ENCODE measurements around the gene KATNIP. TPM values are rescaled to one million over a fixed set of nuclear protein-coding genes. Genes with fewer than 3 reads are reported as not detected.

Gene KATNIP
- total RNA-seq, 1 donor from 2014 or later: 17.0 TPM

- no peaks in the 10 kb centered on the region for H3K27me3 Mint-ChIP-seq (ENCODE audit: low read depth)
- H3K4me1 Mint-ChIP-seq (ENCODE audit: low read depth): no peaks in the 10 kb centered on the region
- H3K36me3 Mint-ChIP-seq (ENCODE audit: low read depth): peaks cover 20% of the 10 kb centered on the region
- no peak overlapping the region for H3K27ac Mint-ChIP-seq
- no peak for DNase-seq (ENCODE audit: low spot score)
- H3K4me3 Mint-ChIP-seq (ENCODE audit: low read depth): no peak overlapping the region
- intact Hi-C loops (cut with micrococcal nuclease): no loop called here
- H3K9me3 Mint-ChIP-seq: no peaks in the 10 kb centered on the region
Measured at GRCh38 chr16:27520982-27521673, 28.8 kb upstream of the KATNIP start.

GRCh38 chr16:27522173-27522707 lies 27.7 kb upstream of the KATNIP start:
- no peaks in the 10 kb centered on the region for H3K9me3 Mint-ChIP-seq
- no peak for DNase-seq (ENCODE audit: low spot score)
- no peak overlapping the region for H3K27ac Mint-ChIP-seq

GRCh38 chr16:27526180-27526579 lies 23.8 kb upstream of the KATNIP start:
- H3K9me3 Mint-ChIP-seq: no peaks in the 10 kb centered on the region
- H3K4me3 Mint-ChIP-seq (ENCODE audit: low read depth): no peak overlapping the region
- DNase-seq (ENCODE audit: low spot score): no peak
- peaks cover 46% of the 10 kb centered on the region for H3K36me3 Mint-ChIP-seq (ENCODE audit: low read depth)
- intact Hi-C loops (cut with micrococcal nuclease): no loop called here
- H3K27ac Mint-ChIP-seq: no peak overlapping the region
- H3K27me3 Mint-ChIP-seq (ENCODE audit: low read depth): no peaks in the 10 kb centered on the region
- H3K4me1 Mint-ChIP-seq (ENCODE audit: low read depth): no peaks in the 10 kb centered on the region

More at GRCh38 chr16:27522173-27522707, 27.7 kb upstream of the KATNIP start:
- no peaks in the 10 kb centered on the region for H3K4me1 Mint-ChIP-seq (ENCODE audit: low read depth)
- peaks cover 28% of the 10 kb centered on the region for H3K36me3 Mint-ChIP-seq (ENCODE audit: low read depth)
- H3K4me3 Mint-ChIP-seq (ENCODE audit: low read depth): no peak overlapping the region
- intact Hi-C loops (cut with micrococcal nuclease): no loop called here
- H3K27me3 Mint-ChIP-seq (ENCODE audit: low read depth): no peaks in the 10 kb centered on the region

- peaks cover 55% of the 10 kb centered on the region for H3K36me3 Mint-ChIP-seq (ENCODE audit: low read depth)
- H3K4me3 Mint-ChIP-seq (ENCODE audit: low read depth): no peak overlapping the region
- peaks cover 6% of the 10 kb centered on the region for H3K4me1 Mint-ChIP-seq (ENCODE audit: low read depth)
- no peaks in the 10 kb centered on the region for H3K9me3 Mint-ChIP-seq
- no peak for DNase-seq (ENCODE audit: low spot score)
- intact Hi-C loops (cut with micrococcal nuclease): no loop called here
- no peak overlapping the region for H3K27ac Mint-ChIP-seq
- no peaks in the 10 kb centered on the region for H3K27me3 Mint-ChIP-seq (ENCODE audit: low read depth)
Measured at GRCh38 chr16:27528294-27528693, 21.6 kb upstream of the KATNIP start.

GRCh38 chr16:27529962-27530361 lies 20.0 kb upstream of the KATNIP start:
- H3K4me3 Mint-ChIP-seq (ENCODE audit: low read depth): no peak overlapping the region
- no peaks in the 10 kb centered on the region for H3K9me3 Mint-ChIP-seq
- H3K27me3 Mint-ChIP-seq (ENCODE audit: low read depth): no peaks in the 10 kb centered on the region
- H3K27ac Mint-ChIP-seq: no peak overlapping the region
- peaks cover 6% of the 10 kb centered on the region for H3K4me1 Mint-ChIP-seq (ENCODE audit: low read depth)
- H3K36me3 Mint-ChIP-seq (ENCODE audit: low read depth): peaks cover 65% of the 10 kb centered on the region
- intact Hi-C loops (cut with micrococcal nuclease): no loop called here
- DNase-seq (ENCODE audit: low spot score): no peak

GRCh38 chr16:27531186-27531585 lies 18.8 kb upstream of the KATNIP start:
- DNase-seq (ENCODE audit: low spot score): no peak
- H3K4me3 Mint-ChIP-seq (ENCODE audit: low read depth): no peak overlapping the region
- intact Hi-C loops (cut with micrococcal nuclease): no loop called here
- peaks cover 70% of the 10 kb centered on the region for H3K36me3 Mint-ChIP-seq (ENCODE audit: low read depth)
- no peaks in the 10 kb centered on the region for H3K27me3 Mint-ChIP-seq (ENCODE audit: low read depth)
- H3K4me1 Mint-ChIP-seq (ENCODE audit: low read depth): peaks cover 6% of the 10 kb centered on the region
- no peaks in the 10 kb centered on the region for H3K9me3 Mint-ChIP-seq
- H3K27ac Mint-ChIP-seq: no peak overlapping the region

GRCh38 chr16:27531826-27532800 lies 17.8 kb upstream of the KATNIP start:
- Mint-ChIP-seq H3K27me3 (ENCODE audit: low read depth) (no peaks in the 10 kb centered on the region), H3K27ac (peak overlapping the region; percentile 33), H3K4me1 (ENCODE audit: low read depth) (peaks cover 6% of the 10 kb centered on the region), H3K4me3 (ENCODE audit: low read depth) (no peak overlapping the region), H3K9me3 (no peaks in the 10 kb centered on the region), H3K36me3 (ENCODE audit: low read depth) (peaks cover 71% of the 10 kb centered on the region)
- intact Hi-C loops (cut with micrococcal nuclease): no loop called here
- DNase-seq (ENCODE audit: low spot score): no peak

GRCh38 chr16:27534256-27534655 lies 15.7 kb upstream of the KATNIP start:
- no peaks in the 10 kb centered on the region for H3K9me3 Mint-ChIP-seq
- H3K4me1 Mint-ChIP-seq (ENCODE audit: low read depth): peaks cover 10% of the 10 kb centered on the region
- H3K4me3 Mint-ChIP-seq (ENCODE audit: low read depth): no peak overlapping the region
- intact Hi-C loops (cut with micrococcal nuclease): no loop called here
- peaks cover 77% of the 10 kb centered on the region for H3K36me3 Mint-ChIP-seq (ENCODE audit: low read depth)
- no peak overlapping the region for H3K27ac Mint-ChIP-seq
- no peaks in the 10 kb centered on the region for H3K27me3 Mint-ChIP-seq (ENCODE audit: low read depth)
- no peak for DNase-seq (ENCODE audit: low spot score)

- no peak for DNase-seq (ENCODE audit: low spot score)
- intact Hi-C loops (cut with micrococcal nuclease): no loop called here
- no peak overlapping the region for H3K27ac Mint-ChIP-seq
- H3K36me3 Mint-ChIP-seq (ENCODE audit: low read depth): peaks cover 79% of the 10 kb centered on the region
- no peak overlapping the region for H3K4me3 Mint-ChIP-seq (ENCODE audit: low read depth)
- no peaks in the 10 kb centered on the region for H3K27me3 Mint-ChIP-seq (ENCODE audit: low read depth)
- H3K9me3 Mint-ChIP-seq: peaks cover 4% of the 10 kb centered on the region
- H3K4me1 Mint-ChIP-seq (ENCODE audit: low read depth): peaks cover 11% of the 10 kb centered on the region
Measured at GRCh38 chr16:27538528-27538927, 11.4 kb upstream of the KATNIP start.

- Mint-ChIP-seq H3K27me3 (ENCODE audit: low read depth) (no peaks in the 10 kb centered on the region), H3K36me3 (ENCODE audit: low read depth) (peaks cover 81% of the 10 kb centered on the region), H3K9me3 (peaks cover 4% of the 10 kb centered on the region), H3K27ac (no peak overlapping the region), H3K4me1 (ENCODE audit: low read depth) (peaks cover 11% of the 10 kb centered on the region), H3K4me3 (ENCODE audit: low read depth) (no peak overlapping the region)
- DNase-seq (ENCODE audit: low spot score): no peak
- intact Hi-C loops (cut with micrococcal nuclease): no loop called here
Measured at GRCh38 chr16:27539120-27539519, 10.8 kb upstream of the KATNIP start.

GRCh38 chr16:27539636-27540035 lies 10.3 kb upstream of the KATNIP start:
- peaks cover 4% of the 10 kb centered on the region for H3K9me3 Mint-ChIP-seq
- H3K36me3 Mint-ChIP-seq (ENCODE audit: low read depth): peaks cover 83% of the 10 kb centered on the region
- H3K4me1 Mint-ChIP-seq (ENCODE audit: low read depth): peaks cover 11% of the 10 kb centered on the region
- DNase-seq (ENCODE audit: low spot score): no peak
- intact Hi-C loops (cut with micrococcal nuclease): no loop called here
- no peak overlapping the region for H3K4me3 Mint-ChIP-seq (ENCODE audit: low read depth)
- H3K27me3 Mint-ChIP-seq (ENCODE audit: low read depth): no peaks in the 10 kb centered on the region
- no peak overlapping the region for H3K27ac Mint-ChIP-seq

GRCh38 chr16:27543801-27544200 lies 6.1 kb upstream of the KATNIP start:
- H3K36me3 Mint-ChIP-seq (ENCODE audit: low read depth): peaks cover 63% of the 10 kb centered on the region
- H3K4me3 Mint-ChIP-seq (ENCODE audit: low read depth): no peak overlapping the region
- no peak overlapping the region for H3K27ac Mint-ChIP-seq
- no peaks in the 10 kb centered on the region for H3K27me3 Mint-ChIP-seq (ENCODE audit: low read depth)
- DNase-seq (ENCODE audit: low spot score): no peak
- peaks cover 24% of the 10 kb centered on the region for H3K4me1 Mint-ChIP-seq (ENCODE audit: low read depth)
- H3K9me3 Mint-ChIP-seq: peaks cover 4% of the 10 kb centered on the region
- intact Hi-C loops (cut with micrococcal nuclease): no loop called here

GRCh38 chr16:27544671-27545070 lies 5.3 kb upstream of the KATNIP start:
- Mint-ChIP-seq H3K27me3 (ENCODE audit: low read depth) (no peaks in the 10 kb centered on the region), H3K27ac (no peak overlapping the region), H3K9me3 (peaks cover 4% of the 10 kb centered on the region), H3K36me3 (ENCODE audit: low read depth) (peaks cover 58% of the 10 kb centered on the region), H3K4me1 (ENCODE audit: low read depth) (peaks cover 20% of the 10 kb centered on the region), H3K4me3 (ENCODE audit: low read depth) (no peak overlapping the region)
- DNase-seq (ENCODE audit: low spot score): no peak
- intact Hi-C loops (cut with micrococcal nuclease): no loop called here

Data from activated T-helper 2 cell treated with anti-CD3 and anti-CD28 coated beads, Interferon-gamma antibody, Interleukin-2, Interleukin-4, amounts not matched to agents 10 μg/mL and 5 μg/mL and 100 μg/mL, durations not matched to agents 14 hours and 24 hours and 36 hours (primary cell).